AG09319 (cell line): ENCODE measurements around the gene AKT1S1.

Experiments used
- DNase-seq: peaks from one replicate; pipeline ENCODE4 v3.0.0-alpha.2; 2010; ENCODE audit warnings: low read depth; ENCODE audit errors: extremely low read depth
- CTCF ChIP-seq: IDR thresholded peaks from 2 replicates; pipeline ENCODE4 v1.5.1; 2011; ENCODE audit warnings: low read depth, mild to moderate bottlenecking, inconsistent platforms, low read length, moderate library complexity

AKT1S1 gene

GRCh38 chr19:49870309-49870901, 6.8 kb downstream of the AKT1S1 start:
- DNase-seq: no peak
- no peak for TF ChIP-seq CTCF

- no peak for TF ChIP-seq CTCF
- DNase-seq: peak; percentile 100
Observed at GRCh38 chr19:49869484-49870308, 7.5 kb downstream of the AKT1S1 start.

- no peak for DNase-seq
- TF ChIP-seq CTCF: no peak
Observed at GRCh38 chr19:49869009-49869483, 8.1 kb downstream of the AKT1S1 start.

- TF ChIP-seq CTCF: no peak
Observed at GRCh38 chr19:49866933-49867782, 10.0 kb downstream of the AKT1S1 start, which contains the start of gene PNKP. Gene PNKP, minus strand, starts transcription at chr19:49867576. Its CDS starts 372 bp downstream, at chr19:49867204.

GRCh38 chr19:49864890-49865289, 12.3 kb downstream of the AKT1S1 start:
- TF ChIP-seq CTCF: no peak
- DNase-seq: no peak

More at GRCh38 chr19:49866933-49867782, 10.0 kb downstream of the AKT1S1 start, which contains the start of gene PNKP:
- no peak for DNase-seq

GRCh38 chr19:49863935-49864320, 13.2 kb downstream of the AKT1S1 start:
- TF ChIP-seq CTCF: no peak
- no peak for DNase-seq
